Activated T-helper 1 cell treated with Interleukin-2 at 50 U/mL for 16 hours (primary cell): ENCODE results near the gene CCDC187.

ENCODE experiments used
- DNase-seq: peaks from one replicate; pipeline ENCODE4 v3.0.0-alpha.2; 2020; ENCODE audit warnings: low read depth

Gene CCDC187

GRCh38 chr9:136283291-136284235, 20.3 kb downstream of the CCDC187 start:
- peak; percentile 55 for DNase-seq

- no peak for DNase-seq
These were observed 21.5 kb downstream of the CCDC187 start for GRCh38 chr9:136282272-136282861.

DNA sequence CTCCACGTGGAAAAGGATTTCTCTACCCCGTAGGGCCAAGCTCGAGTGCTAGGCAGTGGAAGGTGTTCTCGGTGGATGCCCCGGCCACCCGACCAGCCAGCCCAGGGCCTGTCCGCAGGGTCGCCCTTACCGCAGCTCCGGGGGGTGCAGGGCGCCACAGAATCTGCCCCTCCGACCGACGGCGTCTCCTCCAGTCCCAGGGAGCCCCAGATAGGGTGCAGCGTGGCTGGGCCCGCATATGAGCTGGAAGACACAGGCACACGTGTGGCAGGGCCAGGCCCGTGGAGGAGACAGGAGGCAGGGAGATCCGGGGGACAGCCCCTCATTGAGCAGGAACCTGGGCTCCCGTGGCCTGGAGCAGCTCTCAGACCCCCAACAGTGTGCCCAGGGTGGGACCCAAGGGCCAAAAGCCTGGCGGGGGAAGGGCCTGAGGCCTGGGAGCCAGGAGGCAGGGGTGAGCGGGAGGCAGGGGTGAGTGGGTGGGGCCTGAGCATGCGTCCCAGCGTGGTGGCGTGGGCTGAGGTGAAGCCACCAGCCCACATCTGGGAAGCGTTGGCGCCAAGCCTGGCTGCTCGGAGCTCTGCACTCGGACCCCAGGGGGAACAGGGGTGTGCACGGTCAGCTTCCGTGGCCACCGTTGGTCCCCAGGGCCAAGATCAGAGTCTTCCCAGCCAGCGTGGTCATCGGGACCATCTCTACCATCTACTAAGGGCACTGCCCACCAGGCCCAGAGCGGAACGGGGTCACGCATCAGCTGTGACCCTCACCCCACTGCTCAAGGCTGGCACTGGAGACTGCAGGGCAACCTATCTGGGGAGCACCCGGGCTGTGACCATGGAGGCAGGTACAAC, 22.2 kb downstream of the CCDC187 start:
- DNase-seq, result no peak

DNA sequence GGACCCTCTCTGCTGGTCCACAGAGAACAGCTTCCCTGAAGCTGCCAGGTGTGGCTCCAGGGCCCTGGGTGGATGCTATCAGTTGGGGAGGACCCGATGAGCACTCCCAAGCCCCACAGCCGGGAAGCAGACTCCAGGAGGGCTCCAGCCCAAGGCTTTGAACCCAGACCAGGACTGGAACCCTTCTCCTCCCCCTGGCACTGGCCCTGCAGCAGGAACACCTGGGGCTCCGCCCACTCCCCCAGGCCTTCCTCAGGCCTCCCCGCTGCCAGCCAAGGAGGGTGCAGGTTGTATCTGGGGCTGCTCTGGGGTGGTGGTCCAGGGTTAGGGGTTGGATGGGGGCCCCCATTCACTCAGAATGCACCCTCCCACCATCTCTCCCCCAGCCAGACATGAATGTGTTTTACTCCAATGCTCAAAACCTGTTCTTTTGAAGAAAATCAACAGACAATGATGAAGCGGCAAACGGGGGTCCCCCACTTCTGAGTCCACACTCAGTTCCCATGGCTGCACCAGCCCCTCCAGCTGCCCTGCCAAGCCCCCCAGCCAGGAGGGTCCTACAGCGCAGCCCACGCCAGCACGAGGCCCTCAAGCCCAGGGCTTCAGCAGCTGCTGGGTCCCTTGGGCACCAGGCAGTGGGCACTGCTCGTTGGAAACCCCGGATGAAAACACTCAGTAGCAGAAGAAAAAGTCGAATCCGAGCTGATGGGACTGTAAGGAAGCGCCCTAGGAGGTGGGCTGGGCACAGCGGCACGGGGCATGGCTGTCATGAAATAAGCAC, 23.2 kb downstream of the CCDC187 start:
- no peak for DNase-seq

GRCh38 chr9:136279471-136279870, 24.4 kb downstream of the CCDC187 start:
- no peak for DNase-seq

- no peak for DNase-seq
These were observed 25.0 kb downstream of the CCDC187 start for GRCh38 chr9:136278894-136279293.

DNA sequence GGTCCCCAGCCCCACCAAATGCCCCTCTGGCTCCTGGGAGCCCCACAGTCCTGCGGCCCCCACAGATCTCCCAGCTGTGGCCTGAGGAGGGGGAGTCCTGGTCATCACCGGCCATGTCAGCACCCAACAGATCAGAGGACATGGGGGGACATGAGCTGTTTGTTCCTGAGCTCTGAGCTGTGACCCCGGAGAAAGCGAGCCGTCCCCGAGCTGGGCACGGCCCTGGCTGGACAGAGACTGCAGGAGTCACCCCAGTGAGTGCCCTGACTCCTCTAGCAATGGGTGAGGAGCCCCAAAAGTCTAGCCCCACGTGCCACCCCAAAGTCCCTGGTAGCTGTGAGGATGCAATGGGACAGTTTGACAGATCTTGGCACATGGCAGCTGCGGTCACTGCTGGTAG, 25.7 kb downstream of the CCDC187 start:
- DNase-seq, result no peak

DNA sequence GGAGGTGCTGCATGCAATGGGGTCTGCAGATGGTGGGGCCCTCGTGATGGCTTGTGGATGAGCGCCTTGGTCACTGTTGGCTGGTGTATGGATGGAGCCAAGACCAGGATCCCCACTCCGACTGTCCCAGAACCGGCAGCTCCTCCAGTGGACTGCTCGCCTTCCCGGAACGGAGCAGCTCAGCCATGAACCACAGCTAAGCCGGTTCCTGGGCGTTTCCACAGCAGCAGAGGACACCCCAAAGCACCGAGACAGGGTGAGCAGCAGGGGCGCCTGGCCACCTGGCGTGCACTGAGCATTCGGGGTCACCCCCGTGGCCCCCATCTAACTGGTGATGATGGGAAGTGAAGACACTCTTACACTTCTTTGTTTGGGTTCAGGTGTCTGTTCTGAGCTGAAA, 26.1 kb downstream of the CCDC187 start:
- no peak for DNase-seq

DNA sequence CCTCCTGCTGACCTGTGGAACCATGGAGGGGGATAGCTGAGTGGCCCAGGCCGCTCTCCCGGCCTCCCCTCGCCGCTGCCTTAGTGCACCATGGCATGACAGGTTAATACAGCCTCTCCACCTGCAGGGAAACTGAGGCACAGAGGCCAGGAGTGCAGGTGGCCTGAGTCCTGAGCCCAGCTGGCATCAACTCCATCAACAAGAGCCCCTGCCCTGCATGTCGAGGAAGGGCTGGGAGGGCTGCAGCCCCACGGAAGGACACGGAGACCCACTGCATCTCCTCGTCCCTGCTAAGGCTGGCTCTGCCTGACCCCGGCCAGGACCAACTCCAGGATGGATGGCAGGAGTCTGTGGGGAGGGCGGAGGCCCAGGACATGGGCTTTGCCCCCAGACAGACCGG, 27.2 kb downstream of the CCDC187 start:
- no peak for DNase-seq

DNA sequence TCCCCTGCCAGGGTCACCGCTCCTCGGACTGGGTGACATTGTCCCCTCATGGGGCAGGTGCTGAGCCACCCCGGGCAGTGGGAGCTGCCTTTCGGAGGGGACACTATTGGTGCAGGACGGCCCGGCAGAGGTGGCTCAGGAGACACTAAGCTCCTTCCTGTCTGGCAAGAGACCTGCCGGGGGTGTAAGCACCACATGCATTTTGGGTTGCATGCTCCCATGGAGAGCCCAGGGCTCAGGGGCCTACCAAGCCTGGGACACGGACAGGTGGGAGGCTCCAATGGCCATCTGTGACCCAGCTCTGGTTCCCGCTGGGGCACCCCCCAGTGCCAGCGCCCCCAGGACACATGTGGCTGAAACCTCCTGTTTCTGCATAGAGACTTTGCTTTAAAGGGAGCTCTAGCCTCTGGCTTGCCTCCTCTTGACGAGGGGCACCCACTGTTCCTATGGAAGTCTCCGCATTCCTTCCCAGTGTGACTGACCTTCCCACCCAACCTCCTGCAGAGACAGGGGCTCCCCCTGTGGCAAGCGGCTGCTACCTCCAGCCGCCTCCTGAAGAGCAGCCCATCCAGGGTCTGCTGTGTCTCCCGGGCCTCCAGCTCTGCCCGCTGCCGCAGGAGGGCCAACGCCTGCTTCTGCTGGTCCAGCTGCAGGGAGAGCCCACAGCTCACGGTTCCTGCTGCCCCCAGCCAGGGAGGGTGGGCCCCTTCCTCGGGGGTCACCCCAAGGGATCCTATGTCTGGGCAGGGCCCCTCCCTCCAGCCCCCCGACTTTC, 28.1 kb downstream of the CCDC187 start:
- DNase-seq, result no peak

GRCh38 chr9:136274786-136275654, 28.9 kb downstream of the CCDC187 start:
- no peak for DNase-seq

GRCh38 chr9:136273921-136274785, 29.7 kb downstream of the CCDC187 start:
- no peak for DNase-seq

- no peak for DNase-seq
These were observed 30.5 kb downstream of the CCDC187 start for GRCh38 chr9:136273244-136273865.

DNA sequence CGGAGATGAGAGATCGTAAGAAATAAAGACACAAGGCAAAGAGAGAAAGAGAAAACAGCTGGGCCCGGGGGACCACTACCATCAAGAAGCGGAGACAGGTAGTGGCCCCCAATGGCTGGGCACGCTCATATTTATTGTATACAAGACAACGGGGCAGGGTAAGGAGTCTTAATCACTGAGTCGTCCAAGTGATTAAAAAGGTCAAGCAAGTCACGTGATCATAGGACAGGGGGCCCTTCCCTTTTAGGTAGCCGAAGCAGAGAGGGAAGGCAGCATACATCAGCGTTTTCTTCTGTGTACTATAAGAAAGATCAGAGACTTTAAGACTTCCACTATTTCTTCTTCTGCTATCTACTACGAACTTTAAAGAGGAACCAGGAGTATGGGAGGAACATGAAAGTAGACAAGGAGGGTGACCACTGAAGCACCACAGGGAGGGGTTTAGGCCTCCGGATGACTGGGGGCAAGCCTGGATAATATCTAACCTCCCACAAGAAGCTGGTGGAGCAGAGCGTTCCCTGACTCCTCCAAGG, 33.7 kb downstream of the CCDC187 start:
- DNase-seq, result no peak

- DNase-seq, result no peak
These were observed 35.2 kb downstream of the CCDC187 start for GRCh38 chr9:136268735-136269134.

DNA sequence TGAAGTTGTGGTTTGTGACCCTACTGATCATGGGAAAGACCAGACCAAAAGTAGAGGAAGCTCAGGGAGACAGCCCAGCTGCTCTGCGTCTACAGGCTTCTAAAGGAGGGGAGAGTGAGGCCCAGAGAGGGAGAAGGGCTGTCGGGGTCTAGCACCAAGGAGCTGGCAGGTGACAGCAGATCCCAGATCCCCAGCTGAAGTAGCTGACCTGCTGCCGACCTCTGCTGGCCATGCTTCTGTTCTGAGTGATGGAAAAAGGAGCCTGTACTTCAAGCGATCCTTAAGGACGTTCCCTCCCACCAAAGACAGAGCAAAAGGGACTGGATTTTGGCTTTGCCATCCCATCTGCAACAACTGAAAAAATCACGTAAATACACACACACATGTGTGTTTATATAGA, 35.6 kb downstream of the CCDC187 start:
- no peak for DNase-seq

DNA sequence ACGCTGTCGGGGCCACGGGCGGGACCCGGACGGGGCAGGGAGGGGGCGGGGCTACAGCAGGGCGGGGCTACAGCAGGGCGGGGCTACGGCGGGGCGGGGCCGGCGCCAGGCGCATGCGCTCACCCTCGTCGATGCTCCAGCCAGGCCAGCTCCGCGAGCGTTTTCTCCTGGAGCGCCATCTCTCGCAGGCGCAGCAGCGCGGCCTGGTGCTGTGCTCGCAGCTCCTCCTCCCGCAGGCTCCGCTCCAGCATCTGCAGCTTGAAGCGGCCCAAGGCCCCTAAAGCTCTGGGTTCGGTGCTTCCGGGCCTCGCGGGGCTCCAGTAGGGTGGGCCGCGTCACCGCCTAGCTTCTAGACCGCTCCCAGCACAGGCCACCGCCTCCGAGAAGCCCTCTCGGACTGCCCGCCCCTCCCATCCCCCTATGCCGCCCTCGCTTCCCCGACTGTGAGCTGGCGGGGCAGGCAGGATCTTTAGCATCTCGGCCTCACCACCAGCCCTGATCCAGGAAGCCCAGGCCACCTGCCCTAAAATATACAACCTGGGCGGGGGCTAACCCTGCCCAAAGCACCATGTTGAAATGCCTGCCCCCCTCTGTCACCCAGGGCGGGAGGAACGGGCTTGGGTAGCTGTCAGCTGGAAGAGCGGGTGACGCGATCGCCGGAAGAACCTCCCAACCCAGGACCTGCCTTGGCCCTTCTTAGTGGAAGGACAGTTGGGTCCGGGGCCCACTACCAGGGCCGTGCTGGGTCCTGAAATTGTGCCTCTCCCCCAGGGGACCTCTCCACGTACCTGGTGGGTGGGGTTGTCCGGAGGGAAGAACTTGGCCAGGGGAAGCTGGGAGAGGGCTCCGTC, 36.4 kb downstream of the CCDC187 start:
- peak; percentile 83 for DNase-seq
